ENCODE data around the gene DLX2.

The DLX2 gene

DNA sequence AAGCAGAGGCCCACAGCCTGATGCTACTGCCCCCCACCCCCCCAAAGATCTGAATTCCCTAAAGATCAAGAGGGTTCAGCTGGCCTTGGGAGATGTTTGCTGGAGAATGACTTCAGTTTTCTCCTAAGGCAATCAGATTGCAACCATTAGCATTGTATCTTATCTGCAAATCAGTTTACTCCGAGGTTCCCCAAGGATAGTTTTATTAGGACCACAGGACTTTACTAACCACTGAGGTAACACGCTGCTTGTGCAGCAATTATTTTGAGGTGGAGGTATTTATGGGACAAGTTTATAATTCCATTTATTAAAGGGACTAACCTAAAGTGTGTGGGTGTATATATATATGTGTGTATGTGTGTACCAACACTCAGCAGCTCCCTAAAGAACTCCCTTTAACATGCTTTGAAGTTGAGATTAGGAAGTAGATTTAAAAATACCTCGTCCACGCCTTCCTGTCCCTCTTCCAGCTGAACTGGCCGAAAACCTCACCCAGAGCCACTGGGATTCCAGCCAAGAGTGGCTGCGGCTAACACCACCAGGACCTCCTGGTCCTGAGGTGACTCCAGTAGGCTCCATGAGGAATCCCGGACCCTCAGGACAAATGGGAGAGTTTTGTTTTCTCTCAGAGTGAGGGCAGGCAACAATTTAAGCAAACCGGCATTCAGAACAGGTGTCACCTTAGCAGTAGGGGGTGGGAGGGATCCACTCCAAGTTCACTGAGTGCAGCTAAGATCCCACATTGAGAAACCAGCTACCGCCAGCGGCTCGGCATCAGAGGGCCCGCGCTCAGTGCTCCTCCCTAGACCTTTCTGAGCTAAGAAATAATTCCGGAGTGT lies 20.4 kb downstream of the DLX2 start:
- no peak overlapping the region for H3K4me2 ChIP-seq

DNA sequence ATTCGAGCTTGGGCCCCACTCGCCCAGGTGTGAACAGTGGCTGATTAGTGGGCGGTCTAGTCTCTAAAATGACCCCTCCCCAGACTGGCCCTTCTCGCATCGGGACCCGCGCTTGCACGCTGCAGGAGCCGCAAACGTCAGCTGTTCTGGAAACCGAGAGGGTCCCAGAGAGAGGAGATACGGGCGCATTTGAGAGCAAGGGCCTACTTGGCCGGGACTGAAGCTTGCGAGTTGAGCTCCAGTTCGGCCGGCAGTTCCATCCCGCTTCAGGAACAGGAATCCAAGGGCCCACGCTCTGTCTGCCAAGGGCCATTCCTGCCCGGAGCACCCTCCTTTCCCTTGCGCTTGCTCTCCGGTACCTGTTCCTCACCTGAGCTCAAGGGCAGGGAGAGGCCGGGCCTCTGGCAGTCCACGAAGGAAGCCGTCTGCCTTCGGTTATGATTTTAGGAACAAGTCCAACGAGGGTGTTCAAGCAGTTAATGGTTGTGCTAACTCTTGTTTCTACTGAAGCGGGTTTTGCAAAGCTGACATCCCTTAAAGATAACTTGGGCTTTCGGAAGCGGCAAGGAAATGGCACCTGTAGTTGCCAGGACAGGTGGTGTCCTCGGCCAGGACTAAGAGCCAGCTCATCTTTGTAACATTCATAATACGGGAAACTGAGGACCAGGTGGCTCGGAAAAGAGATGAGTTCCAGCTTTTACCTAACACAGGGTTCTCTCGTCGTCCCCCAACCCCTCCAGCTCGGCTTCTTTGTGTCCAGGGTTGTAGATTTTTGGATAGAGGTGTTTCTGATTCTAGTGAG lies 21.3 kb downstream of the DLX2 start:
- Histone ChIP-seq H3K9ac (no peak overlapping the region), H3K27me3 (ENCODE audit: insufficient read depth, low read depth) (peaks cover 15% of the 10 kb centered on the region), H3K36me3 (ENCODE audit: insufficient read depth) (no peaks in the 10 kb centered on the region), H3K4me2 (no peak overlapping the region), H3K4me1 (ENCODE audit: low read depth, poor library complexity, severe bottlenecking) (peaks cover 4% of the 10 kb centered on the region), H4K20me1 (ENCODE audit: insufficient read depth) (no peaks in the 10 kb centered on the region), H3K79me2 (ENCODE audit: insufficient read depth, low read depth) (no peaks in the 10 kb centered on the region), H3K4me3 (IDR thresholded peaks at IDR 0.05; ENCODE audit: insufficient read depth, low read depth, low read length) (no peak overlapping the region), H2AFZ (ENCODE audit: low read depth) (no peak overlapping the region), H3K27ac (no peak overlapping the region)
- TF ChIP-seq, protein P1, sequence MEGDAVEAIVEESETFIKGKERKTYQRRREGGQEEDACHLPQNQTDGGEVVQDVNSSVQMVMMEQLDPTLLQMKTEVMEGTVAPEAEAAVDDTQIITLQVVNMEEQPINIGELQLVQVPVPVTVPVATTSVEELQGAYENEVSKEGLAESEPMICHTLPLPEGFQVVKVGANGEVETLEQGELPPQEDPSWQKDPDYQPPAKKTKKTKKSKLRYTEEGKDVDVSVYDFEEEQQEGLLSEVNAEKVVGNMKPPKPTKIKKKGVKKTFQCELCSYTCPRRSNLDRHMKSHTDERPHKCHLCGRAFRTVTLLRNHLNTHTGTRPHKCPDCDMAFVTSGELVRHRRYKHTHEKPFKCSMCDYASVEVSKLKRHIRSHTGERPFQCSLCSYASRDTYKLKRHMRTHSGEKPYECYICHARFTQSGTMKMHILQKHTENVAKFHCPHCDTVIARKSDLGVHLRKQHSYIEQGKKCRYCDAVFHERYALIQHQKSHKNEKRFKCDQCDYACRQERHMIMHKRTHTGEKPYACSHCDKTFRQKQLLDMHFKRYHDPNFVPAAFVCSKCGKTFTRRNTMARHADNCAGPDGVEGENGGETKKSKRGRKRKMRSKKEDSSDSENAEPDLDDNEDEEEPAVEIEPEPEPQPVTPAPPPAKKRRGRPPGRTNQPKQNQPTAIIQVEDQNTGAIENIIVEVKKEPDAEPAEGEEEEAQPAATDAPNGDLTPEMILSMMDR (conservative IDR thresholded peaks at IDR 0.05; ENCODE audit: low read depth, low read length), result no peak

More for the DNA sequence above, 20.4 kb downstream of the DLX2 start:
- Histone ChIP-seq H3K27me3 (ENCODE audit: insufficient read depth, low read depth) (peaks cover 24% of the 10 kb centered on the region), H3K9ac (no peak overlapping the region), H3K4me3 (IDR thresholded peaks at IDR 0.05; ENCODE audit: insufficient read depth, low read depth, low read length) (no peak overlapping the region), H3K27ac (no peak overlapping the region), H3K79me2 (ENCODE audit: insufficient read depth, low read depth) (no peaks in the 10 kb centered on the region), H3K36me3 (ENCODE audit: insufficient read depth) (no peaks in the 10 kb centered on the region), H2AFZ (ENCODE audit: low read depth) (no peak overlapping the region), H4K20me1 (ENCODE audit: insufficient read depth) (no peaks in the 10 kb centered on the region), H3K4me1 (ENCODE audit: low read depth, poor library complexity, severe bottlenecking) (peaks cover 4% of the 10 kb centered on the region)
- TF ChIP-seq, protein P1 (conservative IDR thresholded peaks at IDR 0.05; ENCODE audit: low read depth, low read length), result no peak

DNA sequence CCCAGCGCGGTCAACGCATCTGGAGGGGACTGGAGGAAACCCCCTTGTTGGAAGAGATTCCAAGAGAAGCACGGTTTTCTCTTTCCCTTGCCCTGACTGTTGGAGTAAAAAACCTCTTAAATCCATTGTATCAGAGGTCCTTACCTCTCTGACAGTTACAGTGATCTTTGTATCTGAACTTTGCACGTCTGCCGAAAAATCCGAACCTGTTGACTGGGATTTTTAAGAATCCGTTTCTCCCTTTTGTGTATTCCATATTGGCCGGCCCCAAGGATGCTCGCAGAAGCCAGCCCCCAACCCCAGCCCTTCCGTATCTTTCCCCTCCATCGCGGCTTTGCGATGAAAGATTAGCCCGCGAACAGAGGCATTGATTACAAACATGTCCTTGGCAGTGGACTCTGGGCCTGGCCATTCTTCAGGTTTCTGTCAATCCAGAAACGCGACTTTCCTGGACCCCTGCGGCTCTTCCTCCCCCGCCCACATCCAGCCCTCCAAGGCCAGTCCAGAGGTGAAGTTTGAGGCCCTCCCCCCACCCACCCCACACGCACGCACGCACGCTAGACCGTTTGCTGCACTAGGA lies 22.0 kb downstream of the DLX2 start:
- H3K4me2 ChIP-seq, result no peak overlapping the region
- peaks cover 8% of the 10 kb centered on the region; the same call in 1 of the 2 replicates for H3K27me3 ChIP-seq (ENCODE audit: insufficient read depth, low read depth)
- no peaks in the 10 kb centered on the region for H3K79me2 ChIP-seq (ENCODE audit: insufficient read depth, low read depth)
- no peak overlapping the region for H3K27ac ChIP-seq
- no peak overlapping the region for H3K9ac ChIP-seq
- no peak overlapping the region for H3K4me3 ChIP-seq (IDR thresholded peaks at IDR 0.05; ENCODE audit: insufficient read depth, low read depth, low read length)
- H3K4me1 ChIP-seq (ENCODE audit: low read depth, poor library complexity, severe bottlenecking), result peaks cover 4% of the 10 kb centered on the region
- H4K20me1 ChIP-seq (ENCODE audit: insufficient read depth), result no peaks in the 10 kb centered on the region
- H3K36me3 ChIP-seq (ENCODE audit: insufficient read depth), result no peaks in the 10 kb centered on the region
- TF ChIP-seq, protein P1 (conservative IDR thresholded peaks at IDR 0.05; ENCODE audit: low read depth, low read length), result no peak
- H2AFZ ChIP-seq (ENCODE audit: low read depth), result no peak overlapping the region

DNA sequence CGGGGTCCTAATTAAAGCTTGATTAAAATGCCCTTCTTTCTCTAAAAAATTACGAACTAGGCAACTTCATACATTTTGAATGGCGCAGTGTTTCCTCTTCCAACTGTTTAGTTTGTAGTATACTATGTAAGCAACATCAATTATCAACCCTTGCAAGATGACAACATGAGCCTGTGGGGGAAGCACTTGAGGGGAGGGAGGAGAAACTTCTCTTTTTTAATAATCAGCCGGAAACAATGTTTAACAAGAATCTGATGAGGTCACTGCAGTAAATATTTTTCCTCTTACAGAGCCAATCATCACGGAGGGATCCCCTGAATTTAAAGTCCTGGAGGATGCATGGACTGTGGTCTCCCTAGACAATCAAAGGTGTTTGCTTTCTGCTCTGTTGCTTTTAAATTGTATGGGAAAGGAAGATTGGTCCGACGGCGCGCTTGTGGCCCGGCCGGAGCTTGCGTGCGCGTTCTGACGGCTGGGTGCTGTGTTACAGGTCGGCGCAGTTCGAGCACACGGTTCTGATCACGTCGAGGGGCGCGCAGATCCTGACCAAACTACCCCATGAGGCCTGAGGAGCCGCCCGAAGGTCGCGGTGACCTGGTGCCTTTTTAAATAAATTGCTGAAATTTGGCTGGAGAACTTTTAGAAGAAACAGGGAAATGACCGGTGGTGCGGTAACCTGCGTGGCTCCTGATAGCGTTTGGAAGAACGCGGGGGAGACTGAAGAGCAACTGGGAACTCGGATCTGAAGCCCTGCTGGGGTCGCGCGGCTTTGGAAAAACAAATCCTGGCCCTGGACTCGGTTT lies 22.7 kb downstream of the DLX2 start:
- H3K9ac ChIP-seq, result no peak overlapping the region
- no peaks in the 10 kb centered on the region for H3K79me2 ChIP-seq (ENCODE audit: insufficient read depth, low read depth)
- H3K27me3 ChIP-seq (ENCODE audit: insufficient read depth, low read depth), result peaks cover 6% of the 10 kb centered on the region; the same call in 1 of the 2 replicates
- H3K27ac ChIP-seq, result no peak overlapping the region
- H3K36me3 ChIP-seq (ENCODE audit: insufficient read depth), result no peaks in the 10 kb centered on the region
- peaks cover 4% of the 10 kb centered on the region for H3K4me1 ChIP-seq (ENCODE audit: low read depth, poor library complexity, severe bottlenecking)
- no peak overlapping the region for H3K4me3 ChIP-seq (IDR thresholded peaks at IDR 0.05; ENCODE audit: insufficient read depth, low read depth, low read length)
- TF ChIP-seq, protein P1 (conservative IDR thresholded peaks at IDR 0.05; ENCODE audit: low read depth, low read length), result no peak
- H2AFZ ChIP-seq (ENCODE audit: low read depth), result no peak overlapping the region
- H3K4me2 ChIP-seq, result no peak overlapping the region
- no peaks in the 10 kb centered on the region for H4K20me1 ChIP-seq (ENCODE audit: insufficient read depth)

Data from KMS-11 (cell line).